Measurements from ENCODE around the gene FRMD4A. TPM values are rescaled to one million over a fixed set of nuclear protein-coding genes. Genes with fewer than 3 reads are reported as not detected.
"Not testable (repeated sequence)": the region's sequence is repeated elsewhere in the genome, so short reads cannot be mapped to it uniquely, and the experiment has no call there.

The FRMD4A gene
- total RNA-seq, 1 donor from 2014 or later: 33.3 TPM

DNA sequence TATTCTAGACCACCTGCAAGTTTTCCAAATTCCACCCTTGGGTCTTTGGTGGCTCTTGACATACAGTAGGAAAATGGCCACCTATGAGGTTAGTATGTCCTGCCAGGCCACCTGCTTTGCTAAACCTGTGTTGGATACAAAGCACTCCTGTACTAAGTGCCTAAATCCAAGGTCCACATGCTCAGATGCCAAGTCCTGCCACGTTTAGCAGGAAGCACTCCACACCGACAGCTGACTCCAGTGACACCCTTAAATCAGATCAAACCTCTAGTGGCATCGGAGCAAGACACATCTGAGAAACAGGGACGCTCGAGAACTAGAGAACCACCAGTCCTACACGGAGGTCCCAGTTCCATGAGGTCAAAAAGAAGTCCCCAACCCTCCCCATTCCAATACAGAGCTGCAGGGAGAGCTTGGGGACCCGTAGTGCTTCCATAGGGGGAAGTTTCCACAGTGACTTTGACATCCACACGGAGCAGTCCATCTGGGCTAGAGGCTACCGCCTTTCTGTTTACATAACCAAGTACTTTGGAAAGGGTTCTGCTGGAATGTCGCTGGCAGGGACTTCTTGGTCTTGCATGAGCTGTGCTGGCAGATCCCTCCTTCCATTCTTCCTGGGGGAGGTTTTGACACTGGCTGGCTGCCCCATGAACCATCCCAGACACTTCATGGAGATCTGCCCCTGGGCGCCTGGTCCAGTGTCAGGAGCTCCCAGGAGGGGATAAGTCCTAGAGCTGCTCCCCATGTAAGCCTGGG is 453.4 kb downstream of the FRMD4A start:
- no peak for DNase-seq

DNA sequence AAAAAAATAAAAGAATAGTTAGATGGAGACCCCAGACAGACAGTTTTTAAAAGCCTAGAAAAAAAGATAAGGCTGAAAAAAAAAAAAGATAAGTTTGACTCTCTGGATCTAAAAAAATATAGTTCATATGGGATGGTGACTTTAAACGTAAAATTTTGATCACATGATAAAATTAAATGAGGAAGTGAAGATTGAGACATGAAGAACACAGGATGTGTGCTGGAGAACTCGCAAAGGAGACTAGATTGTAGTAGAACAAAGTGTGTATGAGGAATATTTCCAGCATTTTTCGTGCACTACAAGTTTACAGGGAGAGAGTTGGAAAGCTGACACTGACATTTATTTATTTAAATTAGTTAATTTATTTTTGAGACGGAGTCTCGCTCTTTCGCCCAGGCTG is 457.5 kb downstream of the FRMD4A start:
- DNase-seq: no peak

DNA sequence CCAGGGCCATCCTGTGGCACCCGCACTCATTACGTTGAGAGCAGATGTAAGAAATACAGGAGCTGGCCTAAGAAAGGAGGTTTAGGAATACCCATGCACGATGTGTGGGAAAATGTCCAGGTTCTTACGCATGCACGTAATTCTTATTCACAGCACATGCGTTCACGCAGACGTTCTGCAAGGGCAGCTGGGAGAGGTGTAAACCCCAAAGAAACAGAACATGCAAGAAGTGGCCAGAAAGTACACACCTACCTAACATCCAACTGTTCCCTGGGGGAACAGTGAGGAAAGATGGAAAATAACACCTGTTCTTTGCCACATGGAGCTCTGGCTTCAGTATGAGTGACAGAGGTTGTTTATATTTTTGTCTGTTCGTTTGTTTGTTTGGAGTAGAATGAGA is 458.3 kb downstream of the FRMD4A start:
- DNase-seq: no peak

DNA sequence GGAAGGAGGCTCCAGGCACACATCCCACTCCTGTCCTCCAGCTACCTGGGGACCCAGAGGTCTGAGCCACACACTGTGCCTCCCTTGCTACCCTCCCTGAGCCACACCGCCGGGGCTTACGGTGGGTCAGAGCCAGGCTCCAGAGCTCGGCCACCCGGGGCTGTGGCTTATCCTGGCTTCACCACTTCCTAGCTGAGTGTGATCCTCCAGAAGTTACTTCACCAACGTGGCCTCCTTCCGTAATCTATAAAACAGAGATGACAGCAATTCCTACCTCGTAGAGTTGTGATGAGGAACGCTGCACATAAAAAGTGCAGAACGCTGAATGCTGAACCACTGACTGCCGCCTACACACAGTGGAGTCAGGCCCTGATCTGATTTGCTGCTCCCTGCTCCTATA is 458.9 kb downstream of the FRMD4A start:
- DNase-seq: no peak

DNA sequence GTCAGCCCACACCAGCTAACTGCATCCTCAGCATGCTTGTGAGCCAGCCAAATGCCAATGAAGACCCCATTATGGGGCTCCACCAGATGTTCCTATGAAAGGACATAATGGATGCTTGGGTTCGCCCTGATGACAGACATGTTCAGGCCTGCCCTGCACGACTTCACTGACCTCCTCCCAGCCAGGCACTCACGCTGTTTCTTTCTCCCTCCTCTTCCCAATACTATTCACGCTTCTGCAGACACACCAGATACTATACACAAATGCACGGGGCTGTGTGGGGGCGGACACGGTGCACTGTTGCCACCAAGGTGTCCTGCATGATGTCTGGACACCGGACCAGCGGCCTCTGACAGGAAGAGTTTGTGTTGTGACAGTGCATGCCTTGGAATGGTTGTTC is 459.7 kb downstream of the FRMD4A start:
- DNase-seq: no peak

DNA sequence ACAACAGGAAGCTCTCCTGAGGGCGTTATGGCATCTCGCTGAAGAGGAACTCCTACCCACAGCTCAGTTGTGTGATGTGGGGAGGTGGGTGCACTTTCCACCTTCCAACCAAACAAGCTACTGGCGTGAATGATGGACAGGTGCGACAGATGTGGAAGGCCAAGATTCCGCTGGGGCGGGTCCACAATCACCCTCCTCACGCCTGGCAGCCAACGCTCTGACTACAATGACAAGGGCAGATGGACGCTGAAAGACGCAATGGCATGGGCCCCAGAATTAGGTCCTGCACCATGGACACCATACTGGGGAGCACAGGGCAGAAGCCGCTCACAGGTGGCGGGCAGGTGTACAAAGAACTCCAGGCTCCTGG is 461.4 kb downstream of the FRMD4A start:
- no peak for DNase-seq

DNA sequence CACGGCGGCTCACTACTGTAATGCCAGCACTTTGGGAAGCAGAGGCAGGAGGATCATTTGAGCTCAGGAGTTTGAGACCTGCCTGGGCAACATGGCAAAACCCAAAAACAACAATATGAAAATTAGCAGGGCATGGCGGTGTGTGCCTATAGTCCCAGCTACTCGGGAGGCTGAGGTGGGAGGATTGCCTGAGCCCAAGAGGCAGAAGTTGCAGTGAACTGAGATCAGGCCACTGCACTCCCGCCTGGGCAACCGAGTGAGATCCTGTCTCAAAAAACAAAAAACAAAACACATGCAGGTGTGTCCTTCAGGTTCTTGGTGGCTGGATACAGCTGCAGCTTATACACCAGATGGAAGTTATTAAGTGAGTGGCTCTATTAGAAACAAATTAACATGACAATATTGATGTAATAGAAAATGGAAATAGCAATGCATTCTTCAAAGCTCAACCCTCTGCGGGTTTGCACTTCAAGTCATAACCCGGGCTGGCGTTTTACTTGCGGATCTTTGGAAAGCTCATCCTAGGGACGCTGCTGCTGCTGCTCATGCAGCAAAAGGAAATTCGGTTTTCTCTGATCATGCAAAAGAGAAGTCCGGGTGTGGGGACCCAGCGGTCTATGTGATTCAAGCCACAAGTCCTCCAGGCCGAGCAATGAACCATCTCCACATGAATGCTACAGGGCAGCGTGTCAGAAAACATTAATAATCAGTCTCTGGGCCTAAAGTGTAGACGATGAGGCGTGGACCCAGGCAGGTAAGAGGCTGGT is 462.0 kb downstream of the FRMD4A start:
- no peak for DNase-seq

DNA sequence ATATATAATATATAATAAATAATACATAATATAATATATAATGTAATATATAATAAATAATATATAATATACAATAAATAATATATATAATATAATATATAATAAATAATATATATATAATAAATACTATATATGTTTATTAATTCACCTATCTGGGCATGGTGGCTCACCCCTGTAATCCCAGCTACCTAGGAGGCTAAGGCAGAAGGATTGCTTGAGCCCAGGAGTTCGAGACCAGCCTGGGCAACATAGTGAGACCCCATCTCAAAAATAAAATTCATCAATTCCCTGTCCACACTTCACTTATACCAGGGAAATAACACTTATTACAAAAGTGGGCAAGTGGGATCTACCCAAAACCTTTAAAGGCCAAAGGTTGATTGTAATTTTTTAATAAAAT is 462.9 kb downstream of the FRMD4A start:
- DNase-seq: no peak

DNA sequence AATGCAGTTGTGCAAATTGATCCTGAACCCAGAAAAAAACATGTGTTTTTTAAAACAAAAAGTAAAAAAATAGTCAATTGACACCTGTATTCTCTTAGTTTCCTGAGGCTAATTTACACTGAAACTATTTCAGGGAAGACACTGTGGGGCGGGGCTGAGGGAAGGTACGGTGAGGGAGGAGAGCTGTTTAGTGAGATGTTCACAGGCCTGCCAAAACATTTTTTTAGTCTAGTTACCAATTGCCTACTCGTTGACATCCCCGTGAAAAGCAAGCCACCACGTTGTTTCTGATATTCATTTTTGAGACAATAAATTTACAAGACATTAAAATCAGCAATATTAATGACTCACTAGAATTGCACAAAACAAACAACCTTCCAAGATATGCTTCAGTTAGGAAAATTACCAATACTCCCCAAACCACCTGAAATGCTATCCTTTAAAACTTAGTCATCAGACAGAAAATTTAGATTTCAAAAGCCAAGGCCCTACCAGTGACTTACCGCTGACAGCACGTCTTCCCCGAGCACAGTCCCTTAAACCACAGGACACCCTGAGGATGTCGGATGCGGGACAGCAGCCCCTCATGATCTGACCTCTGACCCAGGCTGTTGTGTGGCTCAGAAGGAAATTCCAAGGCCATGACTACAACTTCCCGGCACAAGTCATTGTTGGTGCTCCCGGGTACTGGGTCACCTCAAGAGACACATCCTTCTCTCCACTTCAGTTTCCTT is 464.8 kb downstream of the FRMD4A start:
- DNase-seq: peak; percentile 15

DNA sequence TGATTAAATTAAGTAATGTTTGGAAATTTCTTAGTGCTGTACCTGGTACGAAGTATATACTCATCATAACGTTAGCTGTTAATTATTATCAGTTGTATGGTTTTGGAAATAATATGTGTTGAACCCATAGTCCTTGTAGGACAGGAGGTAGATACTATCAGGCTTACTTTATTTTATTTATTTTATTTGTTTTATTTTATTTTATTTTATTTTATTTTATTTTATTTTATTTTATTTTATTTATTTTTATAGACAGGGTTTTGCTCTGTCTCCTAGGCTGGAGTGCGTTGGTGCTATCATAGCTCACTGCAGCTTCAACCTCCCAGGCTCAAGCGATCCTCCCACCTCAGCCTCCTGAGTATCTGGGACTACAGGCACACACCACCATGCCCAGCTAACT is 465.5 kb downstream of the FRMD4A start:
- not testable (repeated sequence) for DNase-seq

DNA sequence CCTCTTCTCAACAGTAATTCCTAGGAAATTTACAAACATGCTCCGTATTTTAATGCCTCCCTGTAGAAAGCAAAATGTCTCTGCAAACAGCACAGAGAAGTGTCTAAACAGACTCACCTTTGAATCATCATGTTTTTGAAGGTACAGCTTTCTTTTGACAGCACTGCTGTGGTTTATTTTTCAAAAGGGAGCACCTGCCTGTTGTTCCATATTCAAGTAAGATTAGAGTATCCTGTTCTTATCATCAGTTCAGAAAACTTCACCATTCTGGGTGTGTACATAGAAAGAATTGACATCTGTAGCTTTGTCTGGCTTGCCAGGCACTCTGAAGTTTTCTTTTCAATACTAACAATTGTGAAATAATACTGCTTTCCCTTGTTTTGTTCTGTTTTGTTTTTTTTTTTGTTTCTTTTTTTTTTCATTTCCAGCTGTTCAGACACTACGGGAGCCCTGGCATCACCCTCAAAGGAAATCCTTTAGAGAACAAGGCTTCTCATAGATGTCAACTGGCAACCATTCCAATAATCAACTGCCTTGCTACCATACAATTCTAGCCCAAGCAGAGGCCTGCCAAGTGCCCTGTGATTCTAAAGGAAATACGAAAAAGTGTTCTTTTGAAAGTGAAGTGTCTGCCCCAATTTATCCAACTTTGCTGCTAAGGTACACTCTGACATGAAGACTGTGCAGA is 468.0 kb downstream of the FRMD4A start:
- no peak for DNase-seq

DNA sequence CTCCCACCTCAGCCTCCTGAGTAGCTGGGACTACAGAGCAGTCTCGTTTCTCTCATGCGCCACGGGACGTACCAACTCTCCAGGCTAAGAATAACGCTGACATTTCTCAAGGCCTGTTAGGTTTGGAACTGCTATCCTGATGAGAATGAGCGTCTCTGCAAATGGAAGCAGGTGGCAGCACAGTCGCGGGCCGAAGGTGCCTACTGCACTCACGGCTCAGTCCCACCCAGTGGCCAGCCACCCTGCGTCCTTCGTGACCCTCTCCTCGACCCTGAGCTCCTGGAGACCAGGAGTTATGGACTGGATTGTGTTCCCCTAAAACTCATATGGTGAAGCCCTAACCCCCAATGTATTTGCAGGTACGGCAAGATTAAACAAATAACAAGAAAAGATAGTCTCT is 469.8 kb downstream of the FRMD4A start:
- DNase-seq: no peak

DNA sequence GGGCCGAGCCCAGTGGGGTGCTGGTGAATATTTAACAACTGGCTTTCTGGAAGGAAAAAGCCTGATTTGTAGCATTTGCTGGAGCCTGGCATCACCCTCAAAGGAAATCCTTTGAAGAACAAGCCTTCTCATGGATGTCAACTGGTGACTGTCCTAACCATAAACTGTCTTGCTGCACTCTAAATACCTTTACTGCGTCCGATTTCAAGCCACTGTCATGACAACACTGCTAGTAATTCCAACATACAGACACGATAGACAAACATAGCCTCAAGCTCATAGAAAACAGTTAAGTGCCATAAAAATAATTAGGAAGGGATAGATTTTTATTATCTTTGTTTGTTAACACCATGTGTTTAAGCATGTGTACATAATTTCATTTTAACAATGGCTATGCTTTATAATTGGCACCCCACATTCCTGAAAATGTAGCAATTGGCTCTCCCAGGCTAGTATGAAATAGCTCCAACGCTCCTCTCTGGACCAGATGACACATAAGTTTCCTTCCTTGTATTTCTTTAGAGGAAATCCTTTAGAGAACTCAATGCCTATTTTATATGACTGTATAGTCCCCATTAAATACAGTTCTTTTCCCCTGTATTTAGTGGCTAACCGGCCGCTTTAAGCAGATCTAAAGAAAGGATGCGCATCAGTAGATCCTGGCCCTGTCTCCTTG is 470.6 kb downstream of the FRMD4A start:
- DNase-seq: peak; percentile 77

DNA sequence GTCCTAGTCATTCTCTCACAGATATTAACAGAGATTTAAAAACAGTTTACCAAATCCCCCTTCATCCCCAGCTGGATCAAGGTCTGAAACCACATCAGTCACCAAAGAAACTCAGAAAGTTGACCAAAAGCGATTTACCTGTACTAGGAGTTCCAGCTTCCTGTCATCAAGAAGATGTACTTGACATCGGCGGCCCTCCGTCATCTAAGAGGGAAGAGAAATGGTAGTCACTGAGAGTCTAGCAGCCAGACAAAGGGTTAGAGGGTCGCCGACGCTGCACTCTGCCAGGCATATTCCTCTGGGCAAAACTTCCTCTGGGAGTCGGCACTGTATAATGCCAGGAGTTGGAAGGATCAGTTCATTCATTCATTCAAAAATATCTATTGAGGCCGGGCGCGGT is 472.0 kb downstream of the FRMD4A start:
- no peak for DNase-seq

DNA sequence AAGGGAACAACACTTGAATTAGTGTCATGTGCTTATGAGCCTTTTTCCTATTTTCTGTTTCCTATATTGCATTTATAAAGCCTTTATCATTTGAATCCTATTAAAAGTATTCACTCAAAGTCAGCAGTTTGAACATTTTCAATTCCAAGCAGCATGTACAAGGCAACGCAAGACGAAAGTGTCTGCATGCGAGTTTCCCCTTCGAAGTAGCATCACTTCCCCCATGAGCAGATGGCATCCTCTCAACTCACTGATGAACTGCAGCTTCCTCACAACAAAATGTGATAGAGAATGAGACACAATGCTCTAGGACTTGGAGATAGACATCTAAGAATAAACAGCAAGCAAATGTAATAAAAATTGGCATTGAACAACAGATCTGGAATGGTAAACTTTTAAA is 473.3 kb downstream of the FRMD4A start:
- no peak for DNase-seq

DNA sequence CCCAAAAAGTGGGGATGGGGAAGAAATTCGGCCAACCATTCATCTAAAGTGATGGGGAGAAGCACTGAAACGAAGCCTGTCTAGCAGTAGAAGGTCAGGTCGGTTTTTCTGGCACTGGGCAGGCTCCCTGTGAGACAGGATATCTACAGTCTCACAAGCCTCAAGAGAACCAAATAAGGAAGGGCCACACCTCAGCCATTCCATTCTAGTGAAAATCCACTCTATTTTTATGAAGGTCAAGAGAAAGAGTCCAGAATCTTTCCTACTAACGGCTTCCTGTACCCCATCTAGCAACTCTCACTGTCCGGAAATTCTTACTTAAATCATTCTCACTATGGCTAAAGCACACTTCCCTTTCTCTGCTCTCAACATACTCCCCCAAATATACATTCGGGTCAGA is 476.9 kb downstream of the FRMD4A start:
- no peak for DNase-seq

DNA sequence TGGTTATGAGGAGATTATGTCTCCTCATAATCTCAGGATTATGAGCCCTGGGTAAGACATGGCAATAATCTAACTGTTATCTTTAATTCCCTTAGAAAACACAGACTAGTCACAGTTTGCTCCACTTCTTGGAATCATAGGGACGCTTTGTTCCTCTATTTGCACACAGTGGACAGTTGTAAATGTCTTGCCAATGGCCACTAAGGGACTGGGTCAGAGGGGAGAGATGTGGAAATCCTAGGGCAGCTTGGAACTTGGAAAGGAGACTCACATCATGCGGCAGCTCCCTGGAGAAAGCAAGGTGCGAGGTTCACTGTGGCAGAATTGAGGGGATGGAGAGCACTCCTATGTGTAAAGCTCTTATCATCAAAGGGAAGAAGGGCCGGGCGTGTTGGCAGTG is 477.9 kb downstream of the FRMD4A start:
- no peak for DNase-seq

DNA sequence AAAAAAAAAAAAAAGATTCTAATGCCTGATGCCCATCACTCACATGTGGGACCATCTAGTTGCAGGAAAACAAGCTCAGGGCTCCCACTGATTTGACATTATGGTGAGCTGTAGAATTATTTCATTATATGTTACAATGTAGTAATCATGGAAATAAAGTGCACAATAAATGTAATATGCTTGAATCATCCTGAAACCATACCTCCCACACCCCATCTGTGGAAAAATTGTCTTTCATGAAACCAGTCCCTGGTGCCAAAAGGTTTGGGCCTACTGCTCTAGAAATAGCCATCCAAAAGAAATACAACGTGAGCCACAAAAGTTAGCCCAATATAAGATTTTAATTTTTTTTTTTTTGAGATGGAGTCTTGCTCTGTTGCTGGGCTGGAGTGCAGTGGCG is 478.8 kb downstream of the FRMD4A start:
- no peak for DNase-seq

DNA sequence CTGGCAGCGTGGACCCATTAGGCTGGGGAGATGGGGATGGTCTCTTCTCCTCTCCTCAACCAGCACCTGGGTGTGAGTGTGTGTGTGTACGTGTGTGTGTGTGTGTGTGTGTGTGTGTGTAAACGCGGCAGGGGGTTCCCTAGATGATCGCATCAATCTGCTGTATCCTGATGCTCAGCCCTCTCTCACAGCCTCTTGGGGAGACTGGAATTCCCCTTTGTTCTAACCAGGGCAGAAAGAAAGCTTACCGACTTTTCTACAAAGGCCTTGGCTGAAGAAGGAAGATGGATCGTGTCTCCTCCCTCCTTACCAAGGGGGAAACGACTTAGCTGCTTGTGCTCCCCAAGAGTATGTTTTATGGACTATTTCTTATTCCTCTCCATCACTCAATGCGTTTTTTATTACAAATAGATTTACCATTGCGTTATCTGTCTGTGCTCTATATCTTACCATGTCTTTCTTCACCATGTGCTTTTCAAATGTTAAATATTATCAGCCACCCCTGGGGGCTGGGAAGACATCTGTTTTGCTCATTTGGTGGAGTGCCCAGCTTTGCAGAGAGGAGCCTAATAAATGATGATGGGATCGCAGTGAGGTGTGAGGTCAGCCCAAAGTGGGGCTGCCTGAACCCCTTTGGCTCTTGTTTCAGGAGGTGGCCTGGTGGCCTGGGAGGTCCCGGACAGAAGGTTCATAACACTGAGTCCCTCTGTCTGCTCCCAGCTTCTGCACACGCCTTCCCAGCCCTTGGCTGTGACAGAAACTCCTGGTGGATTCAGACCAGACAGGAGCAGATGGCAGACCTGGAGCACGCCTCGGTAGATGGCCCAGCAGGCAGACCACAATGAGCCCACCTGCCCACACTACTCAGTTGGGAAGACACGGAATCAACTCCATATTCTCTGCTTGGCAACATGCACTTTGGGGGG is 481.9 kb downstream of the FRMD4A start:
- peak; percentile 29 for DNase-seq

DNA sequence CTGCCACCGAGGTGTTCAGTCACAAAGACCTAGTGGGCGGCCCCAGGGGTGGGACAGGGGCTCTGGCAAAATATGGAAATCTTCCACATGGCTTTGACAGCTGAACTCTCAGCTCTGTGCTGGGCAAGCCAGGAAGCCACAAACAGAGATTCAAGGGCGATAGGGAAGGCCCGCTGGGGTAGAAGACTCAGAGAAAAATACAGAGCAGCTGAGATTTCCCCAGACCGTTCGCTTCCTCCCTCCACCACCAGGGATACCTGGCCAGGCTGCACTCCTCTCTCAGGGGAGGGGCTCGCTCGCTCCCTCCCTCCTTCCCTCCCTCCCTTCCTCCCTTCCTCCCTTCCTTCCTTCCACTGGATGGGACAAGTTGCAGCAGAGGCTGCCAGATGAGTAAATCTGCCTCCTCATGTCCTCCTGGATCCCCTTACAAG is 483.5 kb downstream of the FRMD4A start:
- no peak for DNase-seq

DNA sequence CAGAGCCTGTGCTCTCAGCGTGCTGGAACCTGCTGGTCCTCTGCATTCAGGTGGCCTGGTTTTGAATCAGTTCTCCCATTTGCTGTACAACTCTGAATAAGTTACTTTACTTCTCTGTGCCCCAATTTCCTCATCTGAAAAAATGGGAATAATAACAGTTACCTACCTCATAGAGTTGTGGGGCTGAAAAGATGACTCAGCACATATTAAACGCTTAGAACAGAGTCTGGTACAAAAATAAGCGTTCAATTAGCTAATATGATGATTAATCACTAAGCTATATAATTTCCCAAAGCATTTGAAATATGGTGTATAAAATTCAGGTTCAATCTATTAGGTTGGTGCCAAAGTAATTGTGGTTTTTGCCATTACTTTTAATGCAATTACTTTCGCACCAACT is 484.8 kb downstream of the FRMD4A start:
- no peak for DNase-seq

All from skin of body (tissue), 2 donors.